IPS DF 6.9 (cell line): ENCODE measurements around the gene ALDOA.

Source experiments
- DNase-seq: peaks from one replicate; pipeline ENCODE4 v3.0.0-alpha.2; 2013; ENCODE audit warnings: low read depth, low spot score
- H3K27ac ChIP-seq: one replicate; pipeline ENCODE4 v1.5.1; 2013; ENCODE audit warnings: low read length, control low read depth
- H3K27me3 ChIP-seq: 2 replicates; pipeline ENCODE4 v1.6.1; 2013; ENCODE audit warnings: mild to moderate bottlenecking, low read length; ENCODE audit not compliant: control insufficient read depth, insufficient read depth
- H3K36me3 ChIP-seq: 2 replicates; pipeline ENCODE4 v1.6.1; 2013; ENCODE audit warnings: low read length; ENCODE audit not compliant: control insufficient read depth, insufficient read depth
- H3K4me1 ChIP-seq: 2 replicates; pipeline ENCODE4 v1.6.1; 2013; ENCODE audit warnings: low read length; ENCODE audit not compliant: control insufficient read depth, insufficient read depth
- H3K4me3 ChIP-seq: 2 replicates; pipeline ENCODE4 v1.5.1; 2013; ENCODE audit warnings: mild to moderate bottlenecking, low read length
- H3K9me3 ChIP-seq: 2 replicates; pipeline ENCODE4 v1.6.1; 2013; ENCODE audit warnings: low read length, inconsistent platforms; ENCODE audit not compliant: control insufficient read depth, insufficient read depth
- WGBS: extraction: QIAGEN DNeasy Blood & Tissue Kit; methylation state at CpG from one replicate; pipeline ENCODE4 v1.1.7; 2013; ENCODE audit warnings: mixed read lengths, missing lambda C conversion rate; ENCODE audit not compliant: insufficient read length, insufficient coverage; 5-methylcytosine and 5-hydroxymethylcytosine counted together

The ALDOA gene

DNA sequence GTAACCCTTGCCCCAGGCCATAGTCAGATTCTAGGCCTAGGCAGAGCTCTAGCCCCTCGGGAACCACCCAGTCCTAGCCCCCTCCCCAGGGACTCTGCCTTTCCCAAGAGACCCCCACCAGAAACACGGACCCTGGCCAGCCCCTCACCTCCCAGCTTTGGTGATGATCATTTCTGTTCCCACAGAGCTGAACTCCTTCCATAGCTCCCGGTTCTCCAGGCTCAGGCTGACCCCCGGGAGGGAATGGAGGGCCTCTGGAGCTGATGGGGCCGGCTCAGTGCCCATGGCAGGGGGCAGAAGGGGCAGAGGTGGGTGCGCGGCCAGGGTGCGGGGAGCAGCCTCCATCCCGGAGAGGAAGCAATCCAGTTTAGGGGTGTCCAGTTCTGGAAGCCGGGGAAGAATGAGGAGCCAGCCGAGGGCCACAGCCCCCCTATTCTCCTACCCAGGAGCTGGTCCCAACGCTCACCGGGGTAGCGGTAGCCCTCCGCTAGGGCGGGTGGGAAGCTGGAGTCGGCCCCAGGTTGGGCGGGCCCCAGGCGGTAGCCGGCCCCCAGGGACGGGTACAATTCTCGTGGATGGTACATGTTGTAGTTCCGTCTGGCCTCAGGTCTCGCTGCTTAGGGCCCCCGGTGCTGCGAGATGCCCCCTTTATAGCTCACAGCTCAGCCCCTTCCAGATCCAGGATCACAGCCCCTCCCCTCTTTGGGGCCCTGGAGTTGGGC, 25.2 kb downstream of the ALDOA start:
- Histone ChIP-seq H3K4me3 (peak overlapping the region; percentile 70; the same call in 1 of the 2 replicates), H3K27ac (no peak overlapping the region), H3K9me3 (no peaks in the 10 kb centered on the region), H3K36me3 (no peaks in the 10 kb centered on the region), H3K27me3 (no peaks in the 10 kb centered on the region), H3K4me1 (no peaks in the 10 kb centered on the region; the same call in 1 of the 2 replicates)
- WGBS = no CpG with 5 or more reads among the region's 26 CpGs
- no peak for DNase-seq

DNA sequence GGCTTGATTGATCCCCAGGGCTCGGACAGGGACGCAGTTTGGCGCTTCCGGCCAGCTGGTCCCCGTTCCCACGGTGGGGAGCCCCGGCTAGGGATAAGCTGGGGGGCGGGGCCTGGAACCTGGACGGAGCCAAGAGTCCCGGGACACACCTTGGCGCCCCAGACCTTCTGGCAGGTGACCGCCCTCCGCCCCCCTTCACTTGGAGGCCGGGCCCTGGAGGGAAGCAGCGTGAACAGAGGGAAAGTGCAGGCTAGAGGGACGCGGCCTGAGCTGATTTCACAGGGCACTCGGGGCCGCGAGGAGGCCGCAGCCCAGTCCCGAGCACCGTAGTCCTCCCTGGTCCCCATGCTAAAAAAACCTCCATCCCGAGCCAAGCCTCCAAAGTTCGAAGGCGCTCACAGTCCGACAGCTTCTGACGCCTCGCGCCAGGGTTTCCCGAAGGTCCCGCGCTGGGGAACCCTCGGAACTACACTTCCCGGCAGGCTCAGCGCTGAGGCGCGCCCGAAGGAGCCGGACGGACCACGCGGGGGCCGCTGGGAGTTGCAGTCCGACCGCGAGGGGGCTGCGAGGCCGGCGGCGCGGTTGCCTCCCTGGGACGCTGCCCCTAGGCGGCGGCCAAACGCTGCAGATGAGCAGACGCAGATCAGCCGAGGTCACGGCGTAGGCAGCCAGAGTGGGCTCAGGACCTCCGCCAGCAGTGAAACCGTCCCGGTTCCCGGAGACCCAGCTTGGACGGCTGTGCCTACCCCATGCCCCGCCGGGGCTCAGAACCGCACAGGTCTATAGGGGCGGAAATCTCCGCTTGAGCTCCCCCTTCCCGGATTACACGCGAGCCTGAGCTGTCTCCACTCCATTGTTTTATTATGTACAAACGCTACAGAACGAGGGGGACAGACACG, 26.2 kb downstream of the ALDOA start, which contains the start of gene TBX6:
TBX6 (minus strand) TSS at position 451 of the 899 bp plus-strand sequence. CDS start 731 bp downstream, outside the sequence.
- Histone ChIP-seq H3K4me1 (no peaks in the 10 kb centered on the region; the same call in 1 of the 2 replicates), H3K27ac (no peak within 1 kb of the TSS), H3K36me3 (no peaks in the 10 kb centered on the region), H3K27me3 (no peaks in the 10 kb centered on the region), H3K4me3 (peak within 1 kb of the TSS; percentile 70; the same call in 1 of the 2 replicates), H3K9me3 (no peaks in the 10 kb centered on the region)
- DNase-seq = peak; percentile 82
- no CpG with 5 or more reads among the region's 76 CpGs for WGBS

DNA sequence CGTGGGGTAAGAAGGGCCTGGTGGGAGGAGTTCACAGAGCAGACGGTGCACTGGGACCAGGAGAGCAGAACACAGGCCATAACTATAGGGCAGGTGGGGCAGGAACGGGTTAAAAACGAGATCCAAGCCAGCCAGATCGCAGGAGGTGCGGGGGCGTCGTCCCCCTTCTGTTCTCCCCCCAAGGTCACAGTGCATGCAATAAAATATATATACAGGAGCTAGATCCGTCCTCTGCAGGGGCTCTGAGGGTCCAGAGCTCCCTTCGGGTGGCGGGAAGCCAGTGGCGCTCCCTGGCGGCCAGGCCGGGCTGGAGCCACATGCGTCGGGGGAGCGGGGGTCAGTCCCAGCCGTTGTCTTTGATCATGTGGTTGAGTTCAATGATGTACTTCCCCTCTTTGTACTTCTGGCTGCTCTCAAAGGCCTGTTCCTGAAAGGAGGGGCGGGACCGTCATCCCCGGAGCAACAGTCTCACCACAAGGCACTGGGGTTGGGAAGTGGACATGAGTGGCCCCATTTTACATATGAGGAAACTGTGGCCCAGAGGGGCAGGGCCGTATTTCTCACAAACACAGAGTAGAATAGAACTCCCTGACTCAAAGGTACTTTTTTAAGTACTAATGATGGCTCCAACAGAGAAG, 26.9 kb downstream of the ALDOA start:
- no peak overlapping the region for H3K27ac ChIP-seq
- H3K4me1 ChIP-seq = no peaks in the 10 kb centered on the region; the same call in 1 of the 2 replicates
- H3K9me3 ChIP-seq = 0 out of 2 replicates have a peak, but pooled peaks cover 1% of the 10 kb centered on the region
- peak; percentile 67 for DNase-seq
- peak overlapping the region; percentile 46; the same call in 1 of the 2 replicates for H3K4me3 ChIP-seq
- H3K36me3 ChIP-seq = no peaks in the 10 kb centered on the region
- no CpG with 5 or more reads among the region's 22 CpGs for WGBS
- no peaks in the 10 kb centered on the region for H3K27me3 ChIP-seq

DNA sequence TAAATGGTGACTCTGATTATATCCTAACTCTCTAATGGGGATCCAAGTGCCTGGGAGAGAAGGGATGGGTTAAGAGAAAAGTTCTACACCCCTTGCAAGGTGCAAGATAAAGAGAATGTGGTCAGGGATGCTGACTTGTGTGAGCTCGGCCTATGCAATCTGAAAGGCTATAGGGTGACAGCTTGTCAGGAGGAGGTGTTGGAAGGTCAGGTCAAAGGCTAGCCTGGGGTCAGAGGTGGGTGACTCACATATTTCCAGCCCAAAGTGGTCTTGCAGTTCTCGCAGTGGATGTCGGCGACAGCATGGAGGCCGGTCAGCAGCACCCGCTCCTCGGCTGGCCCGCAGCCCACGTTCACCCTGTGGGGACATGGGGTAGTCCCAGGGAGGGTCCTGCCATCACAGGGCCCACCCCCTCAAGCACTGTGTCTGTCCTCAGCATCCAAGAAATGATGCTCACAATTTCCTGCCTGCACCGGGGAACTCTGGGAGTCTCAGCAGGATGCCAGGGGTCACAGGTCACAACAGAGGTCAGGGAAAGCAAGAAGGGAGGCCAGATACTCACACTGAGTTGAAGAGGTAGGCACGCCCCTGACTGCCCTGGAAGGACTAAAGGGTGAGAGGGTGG, 29.1 kb downstream of the ALDOA start:
- H3K36me3 ChIP-seq = no peaks in the 10 kb centered on the region
- no peak overlapping the region for H3K4me3 ChIP-seq

DNA sequence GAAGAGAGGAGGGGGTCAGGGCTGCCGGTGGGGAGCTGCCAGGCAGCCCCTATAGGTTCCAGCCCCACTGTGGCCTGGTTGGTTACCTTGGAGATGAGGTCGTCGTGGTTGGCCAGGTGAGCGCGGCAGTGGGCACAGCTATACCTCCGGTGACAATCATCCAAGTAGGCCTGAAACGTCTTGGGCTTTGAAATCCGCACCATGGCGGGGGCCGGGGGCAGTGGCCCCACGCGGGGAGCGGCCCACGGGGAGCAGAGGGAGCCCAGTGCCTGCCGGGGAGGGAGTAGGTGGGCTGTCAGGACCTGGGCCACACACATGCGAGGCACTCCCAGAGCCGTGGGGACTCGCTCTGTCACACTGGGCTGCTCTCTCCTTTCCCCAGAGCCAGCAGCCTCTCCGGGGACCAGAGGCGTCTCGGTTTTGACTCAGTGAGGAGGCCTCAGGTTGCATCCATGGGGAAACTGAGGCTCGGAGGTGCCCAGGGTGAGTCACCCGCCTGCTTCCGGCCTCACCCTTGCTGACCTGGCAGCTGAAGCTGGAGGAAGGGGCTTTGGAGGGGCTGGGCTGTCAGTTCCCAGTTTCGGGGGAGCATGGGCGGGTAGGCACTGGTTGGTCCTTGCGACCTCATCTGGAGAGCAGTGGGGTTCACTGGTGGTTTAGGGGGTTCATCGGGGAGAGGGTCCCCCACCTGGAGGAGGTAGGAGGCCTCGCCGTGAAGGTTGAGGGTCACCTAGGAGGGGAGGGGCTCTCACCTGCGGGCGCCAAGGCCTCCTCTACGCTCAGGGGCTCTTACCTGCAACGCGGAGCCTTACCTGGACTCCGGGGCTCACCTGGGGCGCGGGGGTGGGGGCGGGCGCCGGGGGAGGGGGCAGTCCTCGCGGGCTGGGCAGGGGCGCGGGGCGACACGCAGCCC, 29.9 kb downstream of the ALDOA start:
- H3K4me3 ChIP-seq = peak overlapping the region; percentile 40; the same call in 1 of the 2 replicates
- no peaks in the 10 kb centered on the region for H3K27me3 ChIP-seq
- no peaks in the 10 kb centered on the region for H3K36me3 ChIP-seq
- DNase-seq = no peak
- peaks cover 3% of the 10 kb centered on the region; the same call in 1 of the 2 replicates for H3K9me3 ChIP-seq
- H3K27ac ChIP-seq = no peak overlapping the region
- no CpG with 5 or more reads among the region's 47 CpGs for WGBS
- H3K4me1 ChIP-seq = no peaks in the 10 kb centered on the region; the same call in 1 of the 2 replicates

More for the DNA sequence above, 29.1 kb downstream of the ALDOA start:
- Histone ChIP-seq H3K27me3 (no peaks in the 10 kb centered on the region), H3K4me1 (no peaks in the 10 kb centered on the region; the same call in 1 of the 2 replicates), H3K27ac (no peak overlapping the region), H3K9me3 (peaks cover 3% of the 10 kb centered on the region; the same call in 1 of the 2 replicates)
- no CpG with 5 or more reads among the region's 11 CpGs for WGBS
- DNase-seq = no peak

DNA sequence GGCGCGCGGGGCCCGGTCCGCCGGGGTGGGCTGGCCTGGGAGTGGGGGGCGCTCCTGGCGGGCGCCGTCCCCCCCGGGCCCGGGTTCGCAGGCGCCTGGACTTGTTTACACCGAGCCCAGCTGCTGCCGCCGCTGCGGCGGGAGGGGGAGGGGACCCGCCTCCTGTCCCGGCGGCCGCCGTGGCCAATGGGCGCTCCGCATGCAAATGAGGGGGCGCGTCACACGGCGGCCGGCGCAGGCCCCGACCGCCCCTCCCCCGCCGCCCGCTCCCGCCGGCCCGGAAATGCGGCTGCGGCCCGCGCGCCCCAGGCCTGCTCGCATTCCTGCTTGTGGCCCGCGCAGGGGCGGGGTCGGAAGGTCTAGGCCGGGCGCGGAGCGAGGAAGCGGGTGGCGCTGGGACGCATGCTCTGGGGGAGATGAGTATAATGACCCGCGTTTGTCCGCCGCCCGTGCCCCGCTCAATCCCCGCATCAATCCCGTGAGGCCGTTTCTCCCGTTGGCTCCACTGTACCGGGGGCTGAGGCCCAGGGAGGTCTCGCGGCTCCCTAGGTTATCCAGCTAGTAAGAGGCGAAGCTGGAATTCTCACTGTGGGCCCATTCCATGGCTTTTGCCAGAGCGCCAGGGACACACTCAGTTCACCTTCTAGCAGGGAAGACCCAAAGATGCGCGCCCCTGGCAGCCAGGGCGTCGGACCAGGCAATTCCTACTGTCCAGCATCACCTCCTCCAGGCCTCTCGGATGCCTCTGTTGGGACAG, 30.7 kb downstream of the ALDOA start, which contains the start of gene YPEL3:
YPEL3 (minus strand) TSS at position 109 of the 757 bp plus-strand sequence. CDS start 731 bp downstream, outside the sequence.
- Histone ChIP-seq H3K4me1 (no peaks in the 10 kb centered on the region; the same call in 1 of the 2 replicates), H3K9me3 (peaks cover 3% of the 10 kb centered on the region; the same call in 1 of the 2 replicates), H3K27me3 (no peaks in the 10 kb centered on the region), H3K4me3 (peak within 1 kb of the TSS; percentile 40; the same call in 1 of the 2 replicates), H3K27ac (no peak within 1 kb of the TSS), H3K36me3 (no peaks in the 10 kb centered on the region)
- WGBS = no CpG with 5 or more reads among the region's 77 CpGs
- no peak for DNase-seq

DNA sequence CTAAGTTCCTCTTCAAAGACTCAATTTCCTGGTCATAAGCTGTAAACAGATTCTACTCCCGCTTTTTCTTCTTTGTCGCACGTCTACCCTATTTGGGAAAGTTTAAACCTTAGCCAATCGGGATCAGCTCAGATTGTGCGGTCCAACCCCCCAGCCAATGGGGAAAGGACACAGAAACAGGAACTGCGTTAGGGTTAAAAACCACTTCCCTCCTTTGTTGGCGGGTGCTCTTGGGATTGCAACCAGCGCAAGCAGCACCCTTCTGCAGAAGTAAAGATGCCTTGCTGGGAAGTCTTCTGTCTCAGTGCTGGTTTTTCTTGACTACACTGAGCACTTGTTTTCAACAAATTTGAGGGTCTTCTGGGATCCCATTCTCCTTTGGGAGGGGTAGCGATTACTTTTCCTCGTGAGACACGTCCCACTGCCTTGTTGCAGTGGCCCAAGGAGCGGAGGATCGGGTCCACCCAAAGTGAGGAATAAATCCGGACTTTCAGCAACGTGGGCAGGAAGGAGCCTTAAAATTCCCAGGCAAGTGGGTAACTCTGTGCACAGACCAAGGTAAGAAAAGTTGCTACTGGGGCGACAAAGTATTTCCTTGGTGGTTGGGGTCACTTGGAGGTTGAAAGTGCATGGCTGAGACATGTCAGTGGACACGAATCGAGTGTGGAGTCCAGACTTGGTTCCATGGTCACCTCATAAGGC, 31.5 kb downstream of the ALDOA start:
- no peak for DNase-seq
- H3K36me3 ChIP-seq = no peaks in the 10 kb centered on the region
- no peaks in the 10 kb centered on the region; the same call in 1 of the 2 replicates for H3K4me1 ChIP-seq
- H3K27me3 ChIP-seq = no peaks in the 10 kb centered on the region
- H3K27ac ChIP-seq = no peak overlapping the region
- H3K9me3 ChIP-seq = peaks cover 3% of the 10 kb centered on the region; the same call in 1 of the 2 replicates
- H3K4me3 ChIP-seq = no peak overlapping the region
- WGBS = no CpG with 5 or more reads among the region's 18 CpGs

DNA sequence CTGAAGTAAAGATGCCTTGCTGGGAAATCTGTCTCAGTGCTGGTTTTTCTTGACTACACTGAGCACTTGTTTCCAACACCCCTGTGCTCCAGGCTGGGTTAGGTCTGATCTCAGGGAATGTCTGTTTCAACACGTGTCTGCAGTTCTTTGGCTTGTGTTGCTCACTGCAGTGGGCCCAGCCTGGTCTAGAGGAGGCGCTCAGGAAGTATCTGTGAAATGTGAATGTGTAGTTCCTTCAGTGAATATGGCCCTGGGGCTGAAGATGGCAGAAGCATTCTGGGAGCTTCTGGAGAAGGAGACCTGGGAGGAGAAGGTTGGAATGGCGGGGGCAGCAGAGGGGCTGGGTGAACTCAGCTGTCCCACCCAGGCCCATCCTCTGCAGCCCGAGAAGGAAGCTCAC, 38.5 kb downstream of the ALDOA start:
- WGBS = no CpG with 5 or more reads among the region's 4 CpGs
- Histone ChIP-seq H3K27me3 (no peaks in the 10 kb centered on the region), H3K4me1 (no peaks in the 10 kb centered on the region), H3K4me3 (no peak overlapping the region), H3K36me3 (no peaks in the 10 kb centered on the region), H3K27ac (no peak overlapping the region), H3K9me3 (no peaks in the 10 kb centered on the region)
- no peak for DNase-seq
